ENCODE measurements around the gene UGT1A9.

- TF ChIP-seq CTCF (IDR thresholded peaks at IDR 0.05; ENCODE audit: low read length) (no peak), EZH2 (optimal IDR thresholded peaks at IDR 0.05; ENCODE audit: low read depth, low read length) (no peak)
These were observed 142.5 kb downstream of the UGT1A9 start for GRCh38 chr2:233814056-233814835.

Measured in MM.1S (cell line).